OCI-LY1 (cell line): ENCODE results near the gene GALNT2.

ENCODE experiments used
- H2AFZ ChIP-seq: fragments of 200-600 bp; sonication (generic), shearing (Covaris generic); 2 replicates; pipeline ENCODE4 v1.6.0; 2014; ENCODE audit warnings: antibody characterized with exemption, mild to moderate bottlenecking, low read length
- H3F3A ChIP-seq: fragments of 200-600 bp; sonication (generic), shearing (Covaris generic); 2 replicates; pipeline ENCODE4 v1.6.0; 2014; ENCODE audit warnings: mild to moderate bottlenecking, antibody characterized with exemption, low read length, moderate library complexity; ENCODE audit not compliant: insufficient read depth
- H3K27ac ChIP-seq: fragments of 200-600 bp; sonication (generic); 2 replicates; pipeline ENCODE4 v1.5.1; 2014; ENCODE audit warnings: low read length, mixed run types, mild to moderate bottlenecking, low read depth; ENCODE audit not compliant: poor library complexity, severe bottlenecking
- H3K27me3 ChIP-seq: fragments of 200-600 bp; sonication (generic); 2 replicates; pipeline ENCODE4 v1.6.0; 2014; ENCODE audit warnings: antibody characterized with exemption, mild to moderate bottlenecking, low read length, moderate library complexity; ENCODE audit not compliant: insufficient read depth
- H3K36me3 ChIP-seq: fragments of 200-600 bp; sonication (generic); 2 replicates; pipeline ENCODE4 v1.6.1; 2014; ENCODE audit warnings: mild to moderate bottlenecking, antibody characterized with exemption, low read length, moderate library complexity, mixed read lengths; ENCODE audit not compliant: insufficient read depth
- H3K4me1 ChIP-seq: fragments of 200-600 bp; sonication (generic); 2 replicates; pipeline ENCODE4 v1.5.1; 2014; ENCODE audit warnings: mild to moderate bottlenecking, low read length, moderate library complexity; ENCODE audit not compliant: insufficient read depth, severe bottlenecking
- H3K4me2 ChIP-seq: fragments of 200-600 bp; sonication (generic), shearing (Covaris generic); 2 replicates; pipeline ENCODE4 v1.6.1; 2014; ENCODE audit warnings: low read length
- H3K4me3 ChIP-seq: fragments of 200-600 bp; sonication (generic); 2 replicates; pipeline ENCODE4 v1.5.1; 2014; ENCODE audit warnings: low read length, low read depth, mild to moderate bottlenecking, mixed read lengths; ENCODE audit not compliant: poor library complexity, severe bottlenecking
- H3K79me2 ChIP-seq: fragments of 200-600 bp; shearing (Covaris generic); 2 replicates; pipeline ENCODE4 v1.6.1; 2016; ENCODE audit warnings: mixed run types, low read length, mixed read lengths; ENCODE audit not compliant: insufficient read depth
- H3K9ac ChIP-seq: fragments of 200-600 bp; sonication (generic), shearing (Covaris generic); 2 replicates; pipeline ENCODE4 v1.6.1; 2014; ENCODE audit warnings: mild to moderate bottlenecking, low read length, mixed read lengths
- H3K9me2 ChIP-seq: fragments of 200-600 bp; sonication (generic), shearing (Covaris generic); 2 replicates; pipeline ENCODE4 v1.6.1; 2014; ENCODE audit warnings: low read depth, mild to moderate bottlenecking, low read length, mixed read lengths
- H3K9me3 ChIP-seq: fragments of 200-600 bp; shearing (Covaris generic); 2 replicates; pipeline ENCODE4 v1.6.1; 2014; ENCODE audit warnings: low read length, mixed read lengths
- H4K20me1 ChIP-seq: fragments of 200-600 bp; sonication (generic), shearing (Covaris generic); 2 replicates; pipeline ENCODE4 v1.6.0; 2016; ENCODE audit warnings: mild to moderate bottlenecking, low read length; ENCODE audit not compliant: insufficient read depth
- CTCF ChIP-seq: fragments of 200-600 bp; sonication (generic), shearing (Covaris generic); IDR thresholded peaks from 2 replicates; pipeline ENCODE4 v1.5.1; 2017; ENCODE audit warnings: mild to moderate bottlenecking, antibody characterized with exemption, low read length, moderate library complexity, mixed read lengths
- EZH2 ChIP-seq: fragments of 200-600 bp; sonication (generic), shearing (Covaris generic); IDR thresholded peaks from 2 replicates; pipeline ENCODE4 v1.8.0; 2017; ENCODE audit warnings: borderline replicate concordance, mixed run types, mild to moderate bottlenecking, antibody characterized with exemption, low read length, moderate library complexity, mixed read lengths

GALNT2 gene

GRCh38 chr1:230069796-230070195 is 2.8 kb downstream of the GALNT2 start:
- Histone ChIP-seq H3K27ac (no peak overlapping the region), H2AFZ (no peak overlapping the region), H3K4me3 (peak overlapping the region; percentile 88), H3K4me1 (peaks cover 49% of the 10 kb centered on the region), H3F3A (no peaks in the 10 kb centered on the region), H3K9ac (peak overlapping the region; percentile 95; the same call in 1 of the 2 replicates), H3K4me2 (peak overlapping the region; percentile 84), H3K79me2 (peaks cover 66% of the 10 kb centered on the region), H3K9me2 (no peaks in the 10 kb centered on the region), H3K9me3 (0 out of 2 replicates have a peak, but pooled peaks cover 2% of the 10 kb centered on the region), H3K27me3 (no peaks in the 10 kb centered on the region), H4K20me1 (no peaks in the 10 kb centered on the region), H3K36me3 (no peaks in the 10 kb centered on the region)
- no peak for TF ChIP-seq CTCF
- TF ChIP-seq EZH2 = no peak

DNA sequence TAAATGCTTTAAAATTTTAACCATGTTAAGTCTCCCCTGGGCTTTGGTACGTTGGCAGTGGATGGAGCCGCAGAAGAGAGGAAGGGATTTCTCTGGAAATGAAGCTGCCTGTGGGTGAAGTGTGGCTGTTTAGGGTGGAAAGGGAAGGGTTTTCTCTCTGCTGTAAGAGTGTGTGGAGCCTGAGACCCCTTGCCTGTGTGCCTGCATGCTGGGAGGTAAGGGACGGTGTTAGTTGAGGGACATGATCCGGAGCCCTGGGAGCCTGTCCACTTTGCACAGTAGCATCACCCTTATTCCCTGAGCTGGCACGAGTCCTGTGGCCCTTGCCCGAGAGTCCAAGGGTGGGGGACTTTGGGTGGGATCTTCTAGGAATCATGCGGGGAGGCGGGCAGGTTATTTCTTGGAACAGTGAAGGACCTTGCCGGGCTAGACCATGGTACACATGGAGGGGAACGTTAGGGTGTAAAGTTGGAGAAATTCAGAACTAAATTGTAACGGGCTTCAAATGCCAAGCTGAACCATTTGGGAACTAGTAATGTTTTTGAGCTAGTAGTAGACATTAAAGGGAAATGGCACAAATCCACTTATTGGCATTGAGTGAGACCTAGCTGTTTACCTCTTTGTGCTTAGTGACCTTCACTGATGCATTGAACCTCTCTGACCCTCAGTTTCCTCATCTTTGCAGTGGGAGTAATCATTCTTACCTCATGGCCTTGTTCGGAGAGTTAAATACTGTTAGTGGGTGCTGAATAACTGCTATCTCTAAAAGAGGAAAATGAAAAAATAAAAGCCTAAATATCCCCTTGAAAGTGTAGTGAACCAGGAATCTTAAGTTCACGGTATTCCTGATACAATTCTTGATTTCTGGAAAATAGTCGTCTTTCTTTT is 3.5 kb downstream of the GALNT2 start:
- no peak for TF ChIP-seq CTCF
- no peak for TF ChIP-seq EZH2
- no peak overlapping the region for H3K27ac ChIP-seq
- peak overlapping the region; percentile 88 for H3K4me3 ChIP-seq
- no peaks in the 10 kb centered on the region for H3F3A ChIP-seq
- peaks cover 71% of the 10 kb centered on the region for H3K79me2 ChIP-seq
- 0 out of 2 replicates have a peak overlapping the region, but pooled peaks have one; percentile 95 for H3K9ac ChIP-seq
- peak overlapping the region; percentile 84 for H3K4me2 ChIP-seq
- H3K4me1 ChIP-seq = peaks cover 47% of the 10 kb centered on the region
- no peaks in the 10 kb centered on the region for H3K27me3 ChIP-seq
- no peak overlapping the region for H2AFZ ChIP-seq
- H3K9me2 ChIP-seq = no peaks in the 10 kb centered on the region
- no peaks in the 10 kb centered on the region for H3K9me3 ChIP-seq
- H4K20me1 ChIP-seq = no peaks in the 10 kb centered on the region
- H3K36me3 ChIP-seq = no peaks in the 10 kb centered on the region

- Histone ChIP-seq H3K27me3 (no peaks in the 10 kb centered on the region), H3K9ac (no peak overlapping the region), H3K27ac (no peak overlapping the region), H3F3A (no peaks in the 10 kb centered on the region), H3K79me2 (peaks cover 78% of the 10 kb centered on the region), H3K4me2 (no peak overlapping the region), H4K20me1 (no peaks in the 10 kb centered on the region), H3K9me2 (no peaks in the 10 kb centered on the region), H3K36me3 (peaks cover 4% of the 10 kb centered on the region; the same call in 1 of the 2 replicates), H2AFZ (no peak overlapping the region), H3K9me3 (no peaks in the 10 kb centered on the region), H3K4me1 (peaks cover 40% of the 10 kb centered on the region), H3K4me3 (no peak overlapping the region)
- TF ChIP-seq EZH2 (no peak), CTCF (no peak)
Observed at GRCh38 chr1:230071316-230071715, 4.3 kb downstream of the GALNT2 start.
